NCI-H82 treated with DMSO at 0.1 percent for 48 hours (cell line): ENCODE results near the gene OR1J1.

Experiments
- DNase-seq: peaks from one replicate; lab custom pipeline; 2025; ENCODE audit not compliant: unreplicated experiment; lab: John Stamatoyannopoulos, UW

OR1J1 gene, protein sequence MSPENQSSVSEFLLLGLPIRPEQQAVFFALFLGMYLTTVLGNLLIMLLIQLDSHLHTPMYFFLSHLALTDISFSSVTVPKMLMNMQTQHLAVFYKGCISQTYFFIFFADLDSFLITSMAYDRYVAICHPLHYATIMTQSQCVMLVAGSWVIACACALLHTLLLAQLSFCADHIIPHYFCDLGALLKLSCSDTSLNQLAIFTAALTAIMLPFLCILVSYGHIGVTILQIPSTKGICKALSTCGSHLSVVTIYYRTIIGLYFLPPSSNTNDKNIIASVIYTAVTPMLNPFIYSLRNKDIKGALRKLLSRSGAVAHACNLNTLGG

GRCh38 chr9:122477826-122478225 is at the start of gene OR1J1:
Gene OR1J1, minus strand, starts transcription at chr9:122477926. Its CDS starts 0 bp downstream, at chr9:122477926.
- no peak for DNase-seq

DNA sequence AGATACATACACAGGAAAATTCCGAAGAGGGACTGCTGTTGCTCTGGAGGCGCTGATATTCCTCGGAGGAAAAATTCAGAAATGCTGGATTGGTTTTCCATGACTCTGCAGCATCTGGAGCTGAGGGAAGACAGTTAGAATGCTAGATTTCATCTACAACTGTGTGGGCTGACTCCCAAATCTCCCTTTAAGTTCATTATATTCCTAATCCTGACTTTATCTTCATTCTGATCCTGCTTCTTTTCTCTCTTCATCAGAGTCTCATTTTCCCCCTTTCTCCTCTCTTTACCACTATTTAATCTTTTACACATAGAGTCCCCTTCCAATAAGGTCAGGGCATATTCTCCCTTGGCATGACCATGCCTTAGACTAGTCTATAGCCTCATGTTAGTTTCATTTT is 49.5 kb upstream of the OR1J1 start, which contains the start of gene OR1N1:
OR1N1 (minus strand) TSS at position 101 of the 400 bp plus-strand sequence; CDS start at position 101, 0 bp downstream.
- no peak for DNase-seq

DNA sequence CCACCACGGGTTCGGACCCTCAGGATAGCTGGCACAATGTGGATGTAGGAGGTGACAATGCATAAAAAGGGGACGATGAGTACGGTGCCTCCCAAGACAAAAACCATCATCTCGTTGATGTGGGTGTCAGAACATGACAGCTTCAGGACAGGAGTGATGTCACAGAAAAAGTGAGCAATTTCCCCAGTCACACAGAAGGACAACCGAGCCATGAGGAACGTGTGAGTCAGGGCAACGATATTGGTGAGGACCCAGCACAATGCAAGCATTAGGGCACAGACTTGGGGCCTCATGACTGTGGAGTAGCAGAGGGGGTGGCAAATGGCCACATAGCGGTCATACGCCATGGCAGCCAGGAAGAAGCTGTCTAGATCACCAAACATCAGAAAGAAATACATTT is 48.9 kb upstream of the OR1J1 start:
- DNase-seq: no peak

DNA sequence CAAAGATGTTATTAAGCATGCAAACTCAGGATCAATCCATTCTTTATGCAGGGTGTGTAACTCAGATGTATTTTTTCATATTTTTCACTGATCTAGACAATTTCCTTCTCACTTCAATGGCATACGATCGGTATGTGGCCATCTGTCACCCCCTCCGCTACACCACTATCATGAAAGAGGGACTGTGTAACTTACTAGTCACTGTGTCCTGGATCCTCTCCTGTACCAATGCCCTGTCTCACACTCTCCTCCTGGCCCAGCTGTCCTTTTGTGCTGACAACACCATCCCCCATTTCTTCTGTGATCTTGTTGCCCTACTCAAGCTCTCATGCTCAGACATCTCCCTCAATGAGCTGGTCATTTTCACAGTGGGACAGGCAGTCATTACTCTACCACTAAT is 41.6 kb upstream of the OR1J1 start:
- DNase-seq: no peak

DNA sequence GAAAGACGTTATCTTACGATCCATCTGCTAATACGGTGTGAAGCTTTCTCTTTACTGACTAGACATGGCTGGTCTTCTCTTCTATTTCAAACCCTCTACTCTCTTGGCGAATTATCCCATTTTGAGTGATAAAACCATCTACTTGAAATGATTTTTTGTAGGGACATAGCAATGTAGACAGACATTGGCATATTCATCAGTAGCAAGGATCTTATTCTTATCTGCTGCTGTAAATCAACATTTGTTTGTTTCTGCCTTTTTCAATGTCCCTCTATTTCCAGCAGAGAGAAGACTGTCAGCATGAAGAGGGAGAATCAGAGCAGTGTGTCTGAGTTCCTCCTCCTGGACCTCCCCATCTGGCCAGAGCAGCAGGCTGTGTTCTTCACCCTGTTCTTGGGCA is 41.1 kb upstream of the OR1J1 start, which contains the start of gene OR1J4:
OR1J4 (plus strand) TSS at position 301 of the 400 bp plus-strand sequence; CDS start at position 301, 0 bp downstream.
- no peak for DNase-seq

- DNase-seq: no peak
Measured at GRCh38 chr9:122518226-122518625, 40.5 kb upstream of the OR1J1 start.

- DNase-seq: no peak
Measured at GRCh38 chr9:122510502-122510901, 32.8 kb upstream of the OR1J1 start, which contains the start of gene OR1J2. Gene OR1J2, plus strand, starts transcription at chr9:122510802. Its CDS starts 0 bp downstream, at chr9:122510802.

- DNase-seq: no peak
Measured at GRCh38 chr9:122506964-122507363, 29.2 kb upstream of the OR1J1 start.

GRCh38 chr9:122498883-122499288 is 21.2 kb upstream of the OR1J1 start:
- peak; percentile 47 for DNase-seq

GRCh38 chr9:122479062-122479461 is 1.3 kb upstream of the OR1J1 start:
- no peak for DNase-seq

GRCh38 chr9:122477346-122477745 is 380 bp downstream of the OR1J1 start:
- DNase-seq: no peak

- no peak for DNase-seq
Measured at GRCh38 chr9:122475717-122476116, 2.0 kb downstream of the OR1J1 start.

DNA sequence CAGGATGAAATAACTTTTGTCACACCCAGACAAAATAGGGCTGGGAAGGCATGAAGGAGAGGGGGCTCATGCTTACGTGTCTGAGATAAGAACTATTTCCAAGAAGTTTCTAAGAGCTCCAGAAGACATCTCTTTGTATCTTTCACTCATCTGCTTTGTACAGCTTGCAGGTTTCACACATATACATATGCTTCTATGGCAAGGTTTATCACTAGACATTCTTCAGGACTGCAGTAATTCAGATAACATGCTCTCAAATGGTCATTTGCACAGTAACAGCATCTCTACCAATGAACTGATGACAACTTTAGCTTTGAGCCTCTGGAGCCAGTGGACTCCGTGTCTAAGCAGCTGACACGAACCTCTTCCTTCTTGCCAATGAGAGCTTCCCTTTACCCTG is 3.2 kb downstream of the OR1J1 start:
- DNase-seq: no peak

- no peak for DNase-seq
Measured at GRCh38 chr9:122468735-122469134, 9.0 kb downstream of the OR1J1 start.

DNA sequence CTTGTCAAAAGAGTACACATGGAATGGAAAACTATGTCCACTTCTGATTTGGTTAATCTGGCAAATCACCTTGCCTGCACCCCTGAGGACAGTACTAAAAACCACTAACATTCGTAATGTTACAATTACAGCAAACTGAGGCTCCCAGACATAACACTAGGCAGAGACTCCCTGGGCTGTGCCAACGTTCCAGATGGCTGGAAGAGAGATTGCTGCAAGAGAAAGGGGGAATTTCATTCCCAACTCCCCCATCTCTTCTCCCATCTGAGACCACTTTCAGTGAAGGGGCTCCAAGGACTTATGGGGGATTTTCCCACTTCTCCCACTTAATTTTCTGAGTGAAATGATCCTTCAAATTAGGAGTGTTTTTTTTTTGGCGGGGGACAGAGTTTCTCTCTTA is 11.3 kb downstream of the OR1J1 start:
- no peak for DNase-seq

DNA sequence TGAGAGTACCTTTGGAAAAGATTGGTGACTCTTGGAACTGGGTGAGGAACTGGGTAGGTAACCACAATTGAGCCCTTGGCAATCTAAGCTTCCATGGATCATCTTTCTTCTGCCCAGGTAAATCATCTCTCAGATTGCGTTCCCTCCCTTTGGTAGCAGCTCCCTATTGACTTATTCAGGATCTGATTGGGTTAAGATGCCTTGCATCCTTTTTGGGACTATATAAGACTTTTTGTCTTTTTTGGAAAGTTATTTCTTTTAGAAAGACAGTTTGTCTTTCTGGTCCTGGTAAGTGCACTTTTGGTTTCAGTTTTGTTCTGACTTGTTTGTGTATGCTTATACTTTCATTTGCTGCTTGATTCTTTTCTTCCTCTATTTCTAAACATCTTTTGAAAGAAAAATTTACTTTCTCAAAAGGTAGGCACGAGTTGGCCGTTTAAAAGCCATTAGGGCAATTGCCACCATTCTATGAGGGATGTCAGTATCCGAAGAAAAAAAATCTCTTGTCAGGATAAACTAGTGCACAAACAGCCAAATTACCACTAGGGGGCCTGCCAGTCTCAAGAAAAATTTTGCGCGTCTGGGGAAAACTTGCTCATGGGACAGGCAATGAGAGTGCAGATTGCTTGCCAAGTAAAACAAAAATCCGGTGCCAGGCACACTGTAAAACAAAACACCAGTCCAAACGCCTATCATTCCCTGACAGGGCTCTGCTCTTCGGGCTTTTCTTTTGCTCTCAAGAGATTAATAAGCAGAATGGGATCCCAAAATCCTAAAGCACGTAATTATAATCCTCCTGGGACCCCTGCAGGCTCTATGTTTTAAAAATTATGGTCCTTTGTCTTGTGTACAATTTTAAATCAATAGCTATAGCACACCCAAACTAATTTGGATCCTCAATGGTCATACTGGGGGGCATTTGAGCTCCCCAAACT is 12.8 kb downstream of the OR1J1 start:
- peak; percentile 43 for DNase-seq

DNA sequence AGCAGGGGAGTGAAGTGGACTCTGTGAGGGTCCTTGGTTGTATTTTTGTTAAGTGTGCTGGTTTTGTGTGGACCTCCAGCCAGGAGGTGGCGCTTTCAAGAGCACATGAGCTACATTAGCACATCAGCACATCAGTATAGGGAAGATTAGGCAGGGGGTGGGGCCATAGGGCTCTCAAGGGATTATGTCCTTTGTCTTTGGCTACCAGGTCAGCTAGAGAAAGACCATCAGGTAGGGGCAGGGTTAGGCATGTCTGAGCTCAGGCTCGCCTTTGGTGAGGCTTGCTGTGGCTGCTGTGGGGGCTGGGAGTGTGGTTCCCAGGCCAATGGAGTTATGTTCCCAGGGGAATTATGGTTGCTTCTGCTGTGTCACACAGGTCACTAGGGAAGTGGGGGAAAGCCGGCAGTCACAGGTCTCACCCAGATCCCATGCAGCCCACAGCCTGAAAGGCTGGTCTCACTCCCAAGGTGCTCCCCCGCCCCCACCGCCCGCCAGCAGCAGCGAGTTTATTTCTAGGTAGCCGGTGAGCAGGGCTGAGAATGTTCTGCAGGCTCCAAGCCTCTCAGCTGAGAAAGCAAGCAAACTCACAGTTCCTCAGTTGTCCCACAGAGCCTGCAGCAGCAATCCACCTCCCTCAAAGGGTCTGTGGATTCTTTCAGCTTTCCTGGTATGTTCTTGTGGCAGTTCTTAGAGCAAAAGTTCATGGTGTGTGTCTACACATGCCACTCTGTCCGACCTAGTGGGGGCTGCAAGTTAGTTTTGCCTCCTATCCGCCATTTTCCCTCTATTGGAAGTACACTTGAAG is 13.7 kb downstream of the OR1J1 start:
- peak; percentile 27 for DNase-seq

DNA sequence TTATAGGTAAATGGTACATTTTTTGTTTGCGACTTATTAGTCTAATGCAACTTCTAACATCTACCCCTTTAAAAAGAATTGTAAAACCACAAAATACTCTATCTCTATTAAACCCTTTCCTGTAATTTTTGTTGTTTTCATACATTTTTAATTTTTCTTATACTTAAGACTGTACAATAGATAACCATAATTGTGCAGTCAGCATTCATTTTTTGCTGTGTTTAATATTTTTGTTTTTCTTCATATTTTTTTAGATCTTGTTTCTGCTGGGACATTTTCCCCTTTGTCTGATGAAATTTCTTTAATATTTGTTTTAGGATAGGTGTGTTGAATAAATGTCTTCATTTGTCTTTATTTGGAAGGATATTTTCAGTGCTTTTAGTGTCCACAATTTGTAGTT is 19.9 kb downstream of the OR1J1 start:
- no peak for DNase-seq

- DNase-seq: peak; percentile 9
Measured at GRCh38 chr9:122456123-122456522, 21.6 kb downstream of the OR1J1 start.

- DNase-seq: no peak
Measured at GRCh38 chr9:122453677-122454135, 24.0 kb downstream of the OR1J1 start.
